Testis (tissue), 3 donors: ENCODE results near the gene SLC13A5. TPM values are rescaled to one million over a fixed set of nuclear protein-coding genes. Genes with fewer than 3 reads are reported as not detected.
A peak's percentile ranks its signal among the peaks of the same experiment; 100 is the strongest.

Experiments
- DNase-seq: peaks from one replicate; pipeline ENCODE4 v3.0.0-alpha.2; 2019
- H3K27ac ChIP-seq, 2 donors: fragments of 200-600 bp; sonication (generic); one replicate each; pipeline ENCODE4 v1.5.1; 2019
- H3K27me3 ChIP-seq: fragments of 200-600 bp; sonication (generic); one replicate; pipeline ENCODE4 v1.5.1; 2019
- H3K36me3 ChIP-seq: fragments of 200-600 bp; sonication (generic); one replicate; pipeline ENCODE4 v1.5.1; 2017; ENCODE audit warnings: low read depth; ENCODE audit errors: missing control alignments
- H3K4me1 ChIP-seq: fragments of 200-600 bp; sonication (generic); one replicate; pipeline ENCODE4 v1.5.1; 2019
- H3K4me3 ChIP-seq, 2 donors: fragments of 200-600 bp; sonication (generic); one replicate each; pipeline ENCODE4 v1.5.1; 2017 to 2019
- H3K9me3 ChIP-seq: fragments of 200-600 bp; sonication (generic); one replicate; pipeline ENCODE4 v1.5.1; 2017
- POLR2A ChIP-seq: fragments of 450-650 bp; IDR thresholded peaks from one replicate; pipeline ENCODE4 v1.6.1; 2017; ENCODE audit warnings: antibody characterized with exemption, mild to moderate bottlenecking, moderate library complexity
- WGBS, 2 donors: methylation state at CpG; one replicate each; pipeline ENCODE4 v1.1.5; 2018; 5-methylcytosine and 5-hydroxymethylcytosine counted together
- intact Hi-C: fragments of 100-400 bp; cut with DNase I; formaldehyde crosslinking; loops from one replicate; pipeline ENCODE4 v1.15.1; 2023; ENCODE audit warnings: low total_unique reads
- polyA plus RNA-seq: library from polyadenylated mRNA; stranded (reverse); fragments of 350-450 nt; fragmentation: Illumina TruSeq; extraction: RNeasy Lipid Tissue Mini Kit (QIAGEN cat#74804); gene quantifications from one replicate; pipeline ENCODE4 v1.2.3, GENCODE V29; 2014; ENCODE audit warnings: low read depth, low replicate concordance; ENCODE audit not compliant: insufficient read depth
- total RNA-seq, 2 donors: library from RNA; depleted of rRNA; stranded (reverse); fragments of >200 nt; gene quantifications; one replicate each; pipeline ENCODE4 v1.2.3, GENCODE V29; 2016
- TF ChIP-seq, protein P1 (sequence below), 3 experiments: fragments of 450-650 bp in 2 of 3; fragments of 200-600 bp in 1 of 3; sonication (generic) in 1 of 3; IDR thresholded peaks; one replicate each; pipeline ENCODE4 v1.5.1; 2016 to 2019; ENCODE audit warnings: antibody characterized with exemption in 3 of 3, mild to moderate bottlenecking in 2 of 3, moderate library complexity in 1 of 3

SLC13A5 gene
- total and polyA plus RNA-seq, 3 donors from 2014 or later, result 3.1 to 13.0 (median 3.3) TPM

DNA sequence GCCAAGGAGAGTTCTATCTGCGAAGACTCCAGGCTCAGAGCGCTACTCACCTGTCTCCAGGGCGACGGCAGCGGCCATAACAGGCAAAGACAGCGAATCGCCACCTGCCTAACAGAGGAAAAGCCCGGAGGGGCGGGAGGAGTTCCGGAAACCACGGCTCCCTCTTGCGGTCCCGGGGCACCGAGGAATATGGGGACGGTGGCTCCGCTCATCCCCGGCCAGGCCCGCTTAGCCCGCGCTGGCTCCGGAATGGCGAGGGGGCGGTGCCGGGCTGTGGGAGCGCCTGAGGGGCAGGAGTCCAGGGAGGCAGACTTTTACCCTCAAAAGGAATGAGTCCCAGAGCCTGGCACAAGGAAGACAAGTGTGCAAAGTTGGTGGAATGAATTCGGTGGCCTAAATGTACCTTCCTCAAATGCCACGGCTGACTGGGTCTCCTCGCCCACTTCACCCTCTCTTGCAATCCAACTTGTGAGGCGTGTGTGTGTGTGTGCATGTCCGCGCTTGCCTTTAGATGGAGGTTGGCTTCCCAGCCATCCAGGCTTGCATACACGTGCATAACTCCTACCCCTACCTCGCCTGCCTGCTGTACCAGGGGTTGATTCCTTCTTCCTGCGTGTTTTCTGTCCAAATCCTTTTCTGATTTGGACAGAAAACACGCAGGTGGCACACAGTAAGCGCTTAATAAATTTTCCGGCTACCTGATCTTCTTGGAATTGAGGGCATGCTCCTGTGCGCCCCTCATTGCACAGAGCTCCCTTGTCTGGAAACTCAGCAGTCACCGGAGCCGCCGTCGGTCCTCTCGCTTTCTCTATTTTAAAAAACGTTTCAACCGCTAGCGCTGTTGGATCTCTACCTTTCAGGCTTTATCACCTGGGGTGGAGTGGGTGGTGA, 58.1 kb downstream of the SLC13A5 start:
- Histone ChIP-seq H3K27me3 (no peaks in the 10 kb centered on the region), H3K4me1 (peaks cover 17% of the 10 kb centered on the region), H3K36me3 (no peaks in the 10 kb centered on the region), H3K9me3 (no peaks in the 10 kb centered on the region), H3K4me3 (no peak overlapping the region), H3K27ac (no peak overlapping the region)
- 36 to 37% methylated on average over 46 of the region's 46 CpGs for WGBS, 2 donors
- intact Hi-C loops, result no loop called here
- no peak for DNase-seq
- no peak for TF ChIP-seq POLR2A
- TF ChIP-seq, protein P1, sequence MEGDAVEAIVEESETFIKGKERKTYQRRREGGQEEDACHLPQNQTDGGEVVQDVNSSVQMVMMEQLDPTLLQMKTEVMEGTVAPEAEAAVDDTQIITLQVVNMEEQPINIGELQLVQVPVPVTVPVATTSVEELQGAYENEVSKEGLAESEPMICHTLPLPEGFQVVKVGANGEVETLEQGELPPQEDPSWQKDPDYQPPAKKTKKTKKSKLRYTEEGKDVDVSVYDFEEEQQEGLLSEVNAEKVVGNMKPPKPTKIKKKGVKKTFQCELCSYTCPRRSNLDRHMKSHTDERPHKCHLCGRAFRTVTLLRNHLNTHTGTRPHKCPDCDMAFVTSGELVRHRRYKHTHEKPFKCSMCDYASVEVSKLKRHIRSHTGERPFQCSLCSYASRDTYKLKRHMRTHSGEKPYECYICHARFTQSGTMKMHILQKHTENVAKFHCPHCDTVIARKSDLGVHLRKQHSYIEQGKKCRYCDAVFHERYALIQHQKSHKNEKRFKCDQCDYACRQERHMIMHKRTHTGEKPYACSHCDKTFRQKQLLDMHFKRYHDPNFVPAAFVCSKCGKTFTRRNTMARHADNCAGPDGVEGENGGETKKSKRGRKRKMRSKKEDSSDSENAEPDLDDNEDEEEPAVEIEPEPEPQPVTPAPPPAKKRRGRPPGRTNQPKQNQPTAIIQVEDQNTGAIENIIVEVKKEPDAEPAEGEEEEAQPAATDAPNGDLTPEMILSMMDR (IDR thresholded peaks at IDR 0.05), result no peak

DNA sequence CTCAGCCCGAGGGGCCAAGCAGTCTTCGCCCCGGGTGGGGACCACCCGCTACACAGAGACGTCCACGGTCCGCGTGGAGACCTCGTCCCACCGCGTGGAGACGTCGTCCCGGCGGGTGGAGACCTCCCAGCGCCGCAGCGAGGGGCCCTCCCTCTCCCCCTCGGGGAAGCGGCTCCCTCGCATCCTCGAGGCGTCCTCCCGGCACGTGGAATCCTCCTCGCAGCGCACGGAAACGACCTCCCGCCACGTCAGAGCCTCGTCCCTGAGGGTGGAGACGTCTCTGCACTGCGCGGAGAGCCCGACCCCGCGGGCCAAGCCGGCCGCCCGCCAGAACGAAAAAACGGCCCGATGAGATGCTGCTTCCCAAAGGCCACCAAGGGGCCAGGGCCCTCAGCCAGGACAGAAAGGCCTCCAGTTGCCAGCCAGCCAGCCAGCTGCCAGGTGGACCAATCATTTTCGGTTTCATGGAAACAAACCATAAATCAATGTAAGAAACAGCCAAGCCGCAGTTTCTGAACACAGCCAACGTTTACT, 61.2 kb downstream of the SLC13A5 start:
- peak; percentile 72 for DNase-seq
- H3K4me1 ChIP-seq, result peaks cover 29% of the 10 kb centered on the region

DNA sequence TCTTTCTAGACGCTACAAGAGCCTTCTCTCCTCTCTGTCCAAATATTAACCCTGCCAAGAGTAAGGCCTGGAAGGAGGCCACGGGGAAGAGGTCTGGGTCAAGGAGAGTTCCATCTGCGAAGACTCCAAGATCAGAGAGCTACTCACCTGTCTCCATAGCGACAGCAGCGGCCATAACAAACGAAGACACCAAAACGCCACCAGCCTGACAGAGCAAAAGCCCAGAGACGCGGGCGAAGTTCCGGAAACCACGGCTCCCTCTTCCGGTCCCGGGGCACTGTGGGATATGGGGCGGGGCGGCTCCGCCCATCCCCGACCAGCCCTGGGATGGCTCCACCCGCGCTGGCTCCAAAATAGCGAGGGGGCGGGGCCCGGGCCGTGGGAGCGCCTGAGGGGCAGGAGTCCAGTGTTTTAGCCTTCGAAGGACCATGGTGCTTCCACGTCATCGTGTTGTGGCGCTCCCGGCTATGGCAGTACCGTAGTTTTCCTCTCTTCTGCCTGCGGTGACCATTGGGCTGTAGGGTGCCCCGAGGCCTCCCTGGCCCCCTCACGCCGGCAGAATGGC, 61.7 kb downstream of the SLC13A5 start, which contains the start of the genes C17orf100 and MED31:
TSS of gene C17orf100 (plus strand) at position 409 of the 565 bp plus-strand sequence. CDS start at position 561, 152 bp downstream.
TSS of gene MED31 (minus strand) at position 252 of the 565 bp plus-strand sequence. CDS start at position 175, 77 bp downstream.
- Histone ChIP-seq H3K4me3 (peak within 1 kb of the TSS; percentile 90 to 94), H3K36me3 (no peaks in the 10 kb centered on the region), H3K9me3 (no peaks in the 10 kb centered on the region), H3K27me3 (no peaks in the 10 kb centered on the region), H3K4me1 (peaks cover 29% of the 10 kb centered on the region), H3K27ac (peak within 1 kb of the TSS; percentile 40 to 91)
- intact Hi-C loops, result no loop called here
- WGBS, 2 donors, result 0 to 1% methylated on average over 20 to 35 of the region's 35 CpGs
- TF ChIP-seq, protein P1 (IDR thresholded peaks at IDR 0.05), result no peak
- TF ChIP-seq POLR2A, result peak; percentile 37
- DNase-seq, result peak; percentile 95

More for the DNA sequence above, 61.2 kb downstream of the SLC13A5 start:
- Histone ChIP-seq H3K27me3 (no peaks in the 10 kb centered on the region), H3K9me3 (no peaks in the 10 kb centered on the region), H3K4me3 (peak overlapping the region; percentile 90 to 94), H3K36me3 (no peaks in the 10 kb centered on the region), H3K27ac (peak overlapping the region; percentile 40 to 91)
- 6 to 14% methylated on average over 2 to 45 of the region's 47 CpGs for WGBS, 2 donors
- TF ChIP-seq POLR2A, result no peak
- TF ChIP-seq, protein P1 (IDR thresholded peaks at IDR 0.05), result no peak
- intact Hi-C loops, result no loop called here

DNA sequence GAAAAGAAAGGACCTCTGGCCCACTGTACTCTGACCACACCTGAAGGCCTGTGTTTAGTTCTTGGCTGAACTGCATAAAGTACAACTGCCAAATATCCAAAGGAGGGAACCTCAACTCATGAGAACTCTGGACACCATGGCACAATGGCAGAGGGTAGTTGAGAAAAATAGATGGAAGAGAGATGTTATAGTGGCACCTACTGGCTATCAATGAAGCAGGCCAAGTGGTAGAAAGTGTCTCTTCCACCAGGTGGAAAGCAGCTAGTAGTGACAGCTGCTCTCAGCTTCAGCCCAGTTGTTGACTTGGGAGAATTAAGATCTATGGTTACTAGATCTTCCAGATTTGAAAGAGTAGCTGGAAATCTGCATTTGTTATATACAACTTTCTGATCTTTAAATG, 65.0 kb downstream of the SLC13A5 start:
- TF ChIP-seq, protein P1 (IDR thresholded peaks at IDR 0.05), result no peak
- TF ChIP-seq POLR2A, result no peak
- Histone ChIP-seq H3K36me3 (no peaks in the 10 kb centered on the region), H3K27me3 (no peaks in the 10 kb centered on the region), H3K4me3 (no peak overlapping the region), H3K4me1 (peaks cover 29% of the 10 kb centered on the region), H3K9me3 (no peaks in the 10 kb centered on the region), H3K27ac (no peak overlapping the region)
- no peak for DNase-seq
- intact Hi-C loops, result no loop called here
